Trophoblast cell (in vitro differentiated cells and primary cell): ENCODE data around the gene JARID2.

Experiments used
- DNase-seq, 2 donors: peaks; one replicate each; pipeline ENCODE4 v3.0.0-alpha.2; 2016
- H2AFZ ChIP-seq: 2 replicates; pipeline ENCODE4 v1.6.1; 2013; ENCODE audit warnings: low read length, moderate library complexity, mild to moderate bottlenecking; ENCODE audit not compliant: insufficient read depth, poor library complexity
- H2AK5ac ChIP-seq: 2 replicates; pipeline ENCODE4 v1.6.1; 2013; ENCODE audit warnings: mild to moderate bottlenecking, low read length
- H2BK120ac ChIP-seq: 2 replicates; pipeline ENCODE4 v1.6.1; 2013; ENCODE audit warnings: low read length, mild to moderate bottlenecking, moderate library complexity; ENCODE audit not compliant: insufficient read depth, poor library complexity
- H2BK12ac ChIP-seq: 2 replicates; pipeline ENCODE4 v1.6.1; 2013; ENCODE audit warnings: mild to moderate bottlenecking, low read length, moderate library complexity
- H2BK5ac ChIP-seq: 2 replicates; pipeline ENCODE4 v1.6.1; 2013; ENCODE audit warnings: low read length, low read depth, moderate library complexity, mild to moderate bottlenecking; ENCODE audit not compliant: poor library complexity
- H3K14ac ChIP-seq: 2 replicates; pipeline ENCODE4 v1.6.1; 2013; ENCODE audit warnings: mild to moderate bottlenecking, low read length
- H3K18ac ChIP-seq: 2 replicates; pipeline ENCODE4 v1.6.1; 2013; ENCODE audit warnings: mild to moderate bottlenecking, low read length
- H3K23ac ChIP-seq: 2 replicates; pipeline ENCODE4 v1.6.1; 2013; ENCODE audit warnings: low read length
- H3K27ac ChIP-seq: 2 replicates; pipeline ENCODE4 v1.5.1; 2013; ENCODE audit warnings: low read depth, mild to moderate bottlenecking, inconsistent platforms, low read length, moderate library complexity
- H3K27me3 ChIP-seq: 2 replicates; pipeline ENCODE4 v1.6.1; 2013; ENCODE audit warnings: inconsistent platforms, mild to moderate bottlenecking, low read length, moderate library complexity; ENCODE audit not compliant: insufficient read depth
- H3K36me3 ChIP-seq, 2 experiments: 1 replicate in 1 of 2; 2 replicates in 1 of 2; pipeline ENCODE4 v1.6.1; 2013; ENCODE audit warnings: low read length in 2 of 2, mild to moderate bottlenecking in 2 of 2, moderate library complexity in 1 of 2; ENCODE audit not compliant: insufficient read depth in 2 of 2, control insufficient read depth in 1 of 2
- H3K4ac ChIP-seq: 2 replicates; pipeline ENCODE4 v1.6.1; 2013; ENCODE audit warnings: low read depth, mild to moderate bottlenecking, low read length, moderate library complexity
- H3K4me1 ChIP-seq, 2 experiments: 1 replicate in 1 of 2; 2 replicates in 1 of 2; pipeline ENCODE4 v1.6.1; 2013; ENCODE audit warnings: low read length in 2 of 2, mild to moderate bottlenecking in 2 of 2, moderate library complexity in 1 of 2; ENCODE audit not compliant: insufficient read depth in 2 of 2, control insufficient read depth in 1 of 2
- H3K4me2 ChIP-seq: 2 replicates; pipeline ENCODE4 v1.6.1; 2013; ENCODE audit warnings: inconsistent platforms, mild to moderate bottlenecking, low read length, moderate library complexity
- H3K4me3 ChIP-seq: 2 replicates; pipeline ENCODE4 v1.5.1; 2013; ENCODE audit warnings: mild to moderate bottlenecking, low read depth, low read length, inconsistent platforms
- H3K79me1 ChIP-seq: one replicate; pipeline ENCODE4 v1.6.1; 2013; ENCODE audit warnings: low read length
- H3K79me2 ChIP-seq: 2 replicates; pipeline ENCODE4 v1.6.1; 2013; ENCODE audit warnings: low read length, mild to moderate bottlenecking; ENCODE audit not compliant: control insufficient read depth, insufficient read depth, poor library complexity
- H3K9ac ChIP-seq: 2 replicates; pipeline ENCODE4 v1.6.1; 2013; ENCODE audit warnings: mild to moderate bottlenecking, low read length
- H3K9me3 ChIP-seq: 2 replicates; pipeline ENCODE4 v1.6.1; 2013; ENCODE audit warnings: low read depth, mild to moderate bottlenecking, control low read depth, inconsistent platforms, low read length; ENCODE audit not compliant: insufficient read depth
- H4K12ac ChIP-seq: 2 replicates; pipeline ENCODE4 v1.6.1; 2013; ENCODE audit warnings: low read depth, mild to moderate bottlenecking, low read length, moderate library complexity
- H4K8ac ChIP-seq: 2 replicates; pipeline ENCODE4 v1.6.1; 2013; ENCODE audit warnings: low read depth, mild to moderate bottlenecking, low read length, moderate library complexity
- H4K91ac ChIP-seq: one replicate; pipeline ENCODE4 v1.6.1; 2013; ENCODE audit warnings: low read depth, mild to moderate bottlenecking, low read length, moderate library complexity
- WGBS: extraction: QIAGEN DNeasy Blood & Tissue Kit; methylation state at CpG from one replicate; pipeline ENCODE4 v1.1.7; 2013; ENCODE audit warnings: missing lambda C conversion rate; ENCODE audit not compliant: insufficient read length, insufficient coverage; ENCODE audit errors: extremely low coverage; 5-methylcytosine and 5-hydroxymethylcytosine counted together

The JARID2 gene

GRCh38 chr6:15375018-15375417 lies 129.1 kb downstream of the JARID2 start:
- Histone ChIP-seq H4K91ac (no peak overlapping the region), H3K4me3 (no peak overlapping the region), H3K36me3 (peaks cover 0 to 2% of the 10 kb centered on the region in 2 experiments), H2AFZ (no peak overlapping the region), H2BK5ac (no peak overlapping the region), H3K14ac (peak overlapping the region; percentile 20), H2BK120ac (no peak overlapping the region), H4K12ac (no peak overlapping the region), H3K4me2 (no peak overlapping the region), H3K18ac (peak overlapping the region; percentile 52), H3K4ac (peak overlapping the region; percentile 33), H4K8ac (no peak overlapping the region), H3K27ac (no peak overlapping the region), H3K4me1 (peaks cover 6 to 8% of the 10 kb centered on the region in 2 experiments), H3K79me2 (peaks cover 2% of the 10 kb centered on the region), H3K27me3 (no peaks in the 10 kb centered on the region), H3K9me3 (no peaks in the 10 kb centered on the region), H3K9ac (no peak overlapping the region), H2BK12ac (no peak overlapping the region), H2AK5ac (no peak overlapping the region), H3K79me1 (no peaks in the 10 kb centered on the region), H3K23ac (no peak overlapping the region)
- no CpG with 5 or more reads among the region's 2 CpGs for WGBS
- no peak for DNase-seq

DNA sequence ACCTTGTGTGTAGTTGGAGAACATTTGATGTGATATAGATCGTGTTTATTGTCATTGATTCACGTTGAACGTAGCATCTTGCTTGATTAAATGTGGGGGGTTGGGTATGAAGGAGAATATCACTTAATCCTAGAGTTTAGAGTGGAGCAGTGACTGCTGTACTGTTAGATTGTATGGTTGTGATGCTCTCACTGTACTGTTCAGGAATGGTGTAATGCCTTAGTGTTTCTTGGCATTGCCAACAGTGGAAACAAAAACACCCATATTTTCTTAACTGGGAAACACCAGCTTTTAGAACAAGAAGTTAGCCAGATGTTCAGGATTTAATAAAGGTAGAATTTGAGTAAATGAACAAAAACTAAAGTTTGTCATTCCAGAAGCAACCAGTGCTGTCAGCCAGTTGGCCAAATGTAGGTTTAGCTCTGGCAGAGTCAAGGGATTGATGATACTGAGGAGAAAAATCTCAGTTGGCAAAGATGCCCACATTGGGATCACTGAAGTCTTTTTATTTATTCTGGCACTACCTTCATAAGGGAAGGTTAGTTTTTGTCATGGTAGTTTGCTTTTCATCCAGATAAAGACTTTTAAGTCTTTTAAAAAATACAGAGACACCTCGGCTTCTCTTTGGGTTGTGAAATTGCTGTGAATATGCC lies 129.9 kb downstream of the JARID2 start:
- no peak overlapping the region for H4K12ac ChIP-seq
- no peak for DNase-seq
- H3K27me3 ChIP-seq = no peaks in the 10 kb centered on the region
- H4K91ac ChIP-seq = no peak overlapping the region
- no peaks in the 10 kb centered on the region for H3K79me2 ChIP-seq
- H3K14ac ChIP-seq = no peak overlapping the region
- no peak overlapping the region for H2AFZ ChIP-seq
- no peak overlapping the region for H2BK12ac ChIP-seq
- WGBS = no CpG with 5 or more reads among the region's 4 CpGs
- no peak overlapping the region for H4K8ac ChIP-seq
- no peaks in the 10 kb centered on the region for H3K9me3 ChIP-seq
- H2BK120ac ChIP-seq = no peak overlapping the region
- no peak overlapping the region for H2BK5ac ChIP-seq
- no peak overlapping the region for H3K4me3 ChIP-seq
- H3K27ac ChIP-seq = no peak overlapping the region
- H3K4ac ChIP-seq = peak overlapping the region; percentile 24
- no peak overlapping the region for H2AK5ac ChIP-seq
- peaks cover 6 to 8% of the 10 kb centered on the region in 2 experiments for H3K4me1 ChIP-seq
- H3K18ac ChIP-seq = no peak overlapping the region
- peaks cover 0 to 2% of the 10 kb centered on the region in 2 experiments for H3K36me3 ChIP-seq
- no peaks in the 10 kb centered on the region for H3K79me1 ChIP-seq
- no peak overlapping the region for H3K23ac ChIP-seq
- H3K9ac ChIP-seq = no peak overlapping the region
- H3K4me2 ChIP-seq = no peak overlapping the region

- Histone ChIP-seq H2BK12ac (no peak overlapping the region), H3K79me2 (no peaks in the 10 kb centered on the region), H3K4me2 (no peak overlapping the region), H3K9ac (no peak overlapping the region), H3K14ac (no peak overlapping the region), H4K91ac (no peak overlapping the region), H3K4me3 (no peak overlapping the region), H3K4me1 (peaks cover 6 to 8% of the 10 kb centered on the region in 2 experiments), H3K36me3 (peaks cover 0 to 2% of the 10 kb centered on the region in 2 experiments), H3K79me1 (no peaks in the 10 kb centered on the region), H3K23ac (no peak overlapping the region), H4K12ac (no peak overlapping the region), H3K4ac (peak overlapping the region; percentile 47), H3K18ac (no peak overlapping the region), H3K27me3 (no peaks in the 10 kb centered on the region), H2AK5ac (no peak overlapping the region), H4K8ac (no peak overlapping the region), H2BK120ac (no peak overlapping the region), H2BK5ac (no peak overlapping the region), H3K9me3 (no peaks in the 10 kb centered on the region), H3K27ac (no peak overlapping the region), H2AFZ (no peak overlapping the region)
- no peak for DNase-seq
- WGBS = no CpG with 5 or more reads among the region's 5 CpGs
Observed at GRCh38 chr6:15376900-15377487, 131.1 kb downstream of the JARID2 start.

GRCh38 chr6:15378272-15378671 lies 132.4 kb downstream of the JARID2 start:
- Histone ChIP-seq H2BK5ac (no peak overlapping the region), H3K4ac (peak overlapping the region; percentile 47), H3K4me1 (peaks cover 6 to 8% of the 10 kb centered on the region in 2 experiments), H3K79me2 (no peaks in the 10 kb centered on the region), H4K8ac (no peak overlapping the region), H3K9me3 (no peaks in the 10 kb centered on the region), H2BK120ac (no peak overlapping the region), H2AK5ac (no peak overlapping the region), H3K23ac (no peak overlapping the region), H3K9ac (no peak overlapping the region), H3K36me3 (peaks cover 0 to 2% of the 10 kb centered on the region in 2 experiments), H2BK12ac (no peak overlapping the region), H3K79me1 (no peaks in the 10 kb centered on the region), H3K4me2 (no peak overlapping the region), H4K91ac (no peak overlapping the region), H3K18ac (no peak overlapping the region), H3K14ac (no peak overlapping the region), H3K27ac (no peak overlapping the region), H4K12ac (no peak overlapping the region), H2AFZ (no peak overlapping the region), H3K27me3 (no peaks in the 10 kb centered on the region), H3K4me3 (no peak overlapping the region)
- no CpG with 5 or more reads among the region's 1 CpG for WGBS
- no peak for DNase-seq
